Body of pancreas (tissue), 4 donors: ENCODE data around the gene BIRC5. TPM values are rescaled to one million over a fixed set of nuclear protein-coding genes. Genes with fewer than 3 reads are reported as not detected.
"Not testable (repeated sequence)": the region's sequence is repeated elsewhere in the genome, so short reads cannot be mapped to it uniquely, and the experiment has no call there.

ENCODE experiments used
- ATAC-seq: fragments of 150-250 bp; one replicate; pipeline ENCODE4 v1.9.1; 2016
- DNase-seq, 4 donors: peaks; one replicate each; pipeline ENCODE4 v3.0.0-alpha.2; 2019
- H3K27ac ChIP-seq, 4 donors: fragments of 200-600 bp; sonication (generic); 1 replicate in 3 of 4; 2 replicates in 1 of 4; pipeline versions ENCODE4 v1.5.1 to v1.6.1; 2016 to 2019; ENCODE audit warnings: mild to moderate bottlenecking in 1 of 4, mixed read lengths in 1 of 4, moderate library complexity in 1 of 4
- H3K27me3 ChIP-seq, 2 donors: fragments of 200-600 bp; sonication (generic); one replicate each; pipeline ENCODE4 v1.6.0; 2016; ENCODE audit warnings: mild to moderate bottlenecking in 1 of 2
- H3K36me3 ChIP-seq, 2 donors: fragments of 200-600 bp; sonication (generic); replicated peaks in 1 of 2; 2 replicates each; pipeline ENCODE4 v1.5.1; 2016; ENCODE audit warnings: low read depth in 2 of 2; ENCODE audit not compliant: insufficient read depth in 1 of 2
- H3K4me1 ChIP-seq: fragments of 200-600 bp; sonication (generic); one replicate; pipeline ENCODE4 v1.6.0; 2016
- H3K4me3 ChIP-seq, 2 donors: fragments of 200-600 bp; sonication (generic); 1 replicate in 1 of 2; 2 replicates in 1 of 2; pipeline ENCODE4 v1.5.1; 2016 to 2019
- H3K9me3 ChIP-seq, 3 donors: fragments of 200-600 bp; sonication (generic); 1 replicate in 2 of 3; 2 replicates in 1 of 3; pipeline ENCODE4 v1.5.1; 2016
- POLR2A ChIP-seq, 3 donors: fragments of 450-650 bp; IDR thresholded peaks; one replicate each; pipeline ENCODE4 v1.6.1; 2016; ENCODE audit warnings: antibody characterized with exemption in 3 of 3, mild to moderate bottlenecking in 2 of 3
- WGBS, 2 donors: methylation state at CpG; one replicate each; pipeline ENCODE4 v1.1.5; 2017; 5-methylcytosine and 5-hydroxymethylcytosine counted together
- intact Hi-C: fragments of 100-400 bp; cut with DNase I; formaldehyde crosslinking; loops from one replicate; pipeline ENCODE4 v1.15.1; 2023
- total RNA-seq, 2 donors: library from RNA; depleted of rRNA; stranded (reverse); fragments of >200 nt; gene quantifications; one replicate each; pipeline ENCODE4 v1.1.0, GENCODE V29; 2016
- TF ChIP-seq, protein P1 (sequence below), 7 experiments: fragments of 450-650 bp in 4 of 7; fragments of 200-600 bp in 3 of 7; sonication (generic) in 3 of 7; IDR thresholded peaks; one replicate each; pipeline ENCODE4 v1.5.1; 2016 to 2019; ENCODE audit warnings: antibody characterized with exemption in 7 of 7

The BIRC5 gene
- total RNA-seq, 2 donors from 2014 or later = not detected

DNA sequence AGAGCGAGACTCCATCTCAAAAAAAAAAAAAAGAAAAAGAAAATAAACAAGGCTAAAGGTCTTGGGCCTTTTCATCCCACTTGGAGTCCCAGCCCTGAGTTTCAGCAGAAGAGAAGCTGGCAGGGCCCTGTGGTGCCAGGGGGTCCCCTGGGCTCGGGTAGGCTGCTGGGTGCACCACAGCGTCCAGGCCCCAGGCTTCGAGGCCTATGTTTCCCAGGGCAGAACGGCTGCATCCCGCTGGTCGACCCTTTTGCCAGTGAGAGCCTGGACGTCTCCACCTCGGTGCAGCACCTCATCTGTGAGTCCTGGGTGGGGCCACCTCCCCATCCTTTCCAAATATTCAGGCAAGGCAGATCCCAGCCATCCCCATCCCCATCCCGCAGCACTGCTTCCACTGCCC is 19.6 kb downstream of the BIRC5 start:
- intact Hi-C loops = no loop called here

DNA sequence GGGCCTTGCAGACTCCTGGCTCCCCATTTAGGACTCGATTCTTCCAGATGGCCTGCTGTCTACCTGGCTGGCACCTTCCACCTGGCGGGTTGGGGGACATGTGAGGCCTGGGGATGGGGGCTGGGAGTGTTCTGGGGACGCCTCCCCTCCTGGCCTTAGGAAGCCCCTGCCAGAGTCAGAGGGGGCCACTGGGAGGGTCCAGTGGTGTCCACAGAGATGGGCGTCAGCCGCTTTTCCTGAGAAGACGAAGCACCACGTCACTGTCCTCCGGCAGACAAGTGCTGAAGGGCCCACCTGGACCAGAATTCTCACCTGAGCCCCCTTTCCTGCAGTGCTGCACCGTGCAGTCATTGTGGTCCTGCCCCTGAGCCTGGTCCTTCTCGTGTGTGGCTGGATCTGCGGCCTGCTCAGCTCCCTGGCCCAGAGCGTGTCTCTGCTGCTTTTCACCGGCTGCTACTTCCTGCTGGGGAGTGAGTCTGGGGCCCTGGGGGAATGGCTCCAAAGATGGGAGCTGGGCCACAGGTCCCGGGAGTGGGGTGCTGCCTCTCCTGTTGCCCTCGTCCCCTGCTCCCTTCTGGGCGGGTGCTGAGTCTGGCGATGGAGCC is 20.3 kb downstream of the BIRC5 start:
- no peaks in the 10 kb centered on the region for H3K36me3 ChIP-seq
- no peak for DNase-seq
- no peak for ATAC-seq
- peaks cover 3 to 17% of the 10 kb centered on the region in 2 donors for H3K27me3 ChIP-seq
- no peaks in the 10 kb centered on the region for H3K4me1 ChIP-seq
- 78 to 100% methylated on average over 4 to 17 of the region's 17 CpGs for WGBS, 2 donors
- no peak for TF ChIP-seq POLR2A (IDR thresholded peaks at IDR 0.05)
- TF ChIP-seq, protein P1, sequence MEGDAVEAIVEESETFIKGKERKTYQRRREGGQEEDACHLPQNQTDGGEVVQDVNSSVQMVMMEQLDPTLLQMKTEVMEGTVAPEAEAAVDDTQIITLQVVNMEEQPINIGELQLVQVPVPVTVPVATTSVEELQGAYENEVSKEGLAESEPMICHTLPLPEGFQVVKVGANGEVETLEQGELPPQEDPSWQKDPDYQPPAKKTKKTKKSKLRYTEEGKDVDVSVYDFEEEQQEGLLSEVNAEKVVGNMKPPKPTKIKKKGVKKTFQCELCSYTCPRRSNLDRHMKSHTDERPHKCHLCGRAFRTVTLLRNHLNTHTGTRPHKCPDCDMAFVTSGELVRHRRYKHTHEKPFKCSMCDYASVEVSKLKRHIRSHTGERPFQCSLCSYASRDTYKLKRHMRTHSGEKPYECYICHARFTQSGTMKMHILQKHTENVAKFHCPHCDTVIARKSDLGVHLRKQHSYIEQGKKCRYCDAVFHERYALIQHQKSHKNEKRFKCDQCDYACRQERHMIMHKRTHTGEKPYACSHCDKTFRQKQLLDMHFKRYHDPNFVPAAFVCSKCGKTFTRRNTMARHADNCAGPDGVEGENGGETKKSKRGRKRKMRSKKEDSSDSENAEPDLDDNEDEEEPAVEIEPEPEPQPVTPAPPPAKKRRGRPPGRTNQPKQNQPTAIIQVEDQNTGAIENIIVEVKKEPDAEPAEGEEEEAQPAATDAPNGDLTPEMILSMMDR (IDR thresholded peaks at IDR 0.05) = no peak
- no peak overlapping the region for H3K27ac ChIP-seq
- no peaks in the 10 kb centered on the region for H3K9me3 ChIP-seq
- intact Hi-C loops = no loop called here
- H3K4me3 ChIP-seq = no peak overlapping the region

More for the DNA sequence above, 19.6 kb downstream of the BIRC5 start:
- ATAC-seq (no peak), DNase-seq (no peak)
- TF ChIP-seq, protein P1 (IDR thresholded peaks at IDR 0.05) = no peak
- TF ChIP-seq POLR2A (IDR thresholded peaks at IDR 0.05) = no peak
- 75 to 85% methylated on average over 5 to 9 of the region's 10 CpGs for WGBS, 2 donors
- no peaks in the 10 kb centered on the region for H3K4me1 ChIP-seq
- H3K27ac ChIP-seq = no peak overlapping the region
- no peaks in the 10 kb centered on the region for H3K9me3 ChIP-seq
- peaks cover 3 to 17% of the 10 kb centered on the region in 2 donors for H3K27me3 ChIP-seq
- H3K4me3 ChIP-seq = no peak overlapping the region
- no peaks in the 10 kb centered on the region for H3K36me3 ChIP-seq

DNA sequence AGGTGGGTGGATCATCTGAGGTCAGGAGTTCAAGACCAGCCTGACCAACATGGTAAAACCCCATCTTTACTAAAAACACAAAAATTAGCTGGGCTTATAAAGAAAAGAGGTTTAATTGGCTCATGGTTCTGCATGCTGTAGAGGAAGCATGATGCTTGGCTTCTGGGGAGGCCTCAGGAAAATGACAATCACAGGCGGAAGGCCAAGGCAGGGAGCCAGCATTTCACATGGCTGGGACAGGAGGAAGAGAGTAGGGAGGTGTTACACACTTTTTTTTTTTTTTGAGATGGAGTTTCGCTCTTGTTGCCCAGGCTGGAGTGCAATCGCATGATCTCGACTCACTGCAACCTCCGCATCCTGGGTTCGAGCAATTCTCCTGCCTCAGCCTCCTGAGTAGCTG is 21.0 kb downstream of the BIRC5 start:
- H3K4me3 ChIP-seq, intact Hi-C loops, H3K9me3 ChIP-seq, H3K4me1 ChIP-seq, H3K36me3 ChIP-seq, ATAC-seq, H3K27ac ChIP-seq: not testable (repeated sequence)
- peaks cover 3 to 17% of the 10 kb centered on the region in 2 donors for H3K27me3 ChIP-seq
- 81 to 88% methylated on average over 6 of the region's 6 CpGs for WGBS, 2 donors
- DNase-seq = peak in 1 of 4 donors; percentile 16

DNA sequence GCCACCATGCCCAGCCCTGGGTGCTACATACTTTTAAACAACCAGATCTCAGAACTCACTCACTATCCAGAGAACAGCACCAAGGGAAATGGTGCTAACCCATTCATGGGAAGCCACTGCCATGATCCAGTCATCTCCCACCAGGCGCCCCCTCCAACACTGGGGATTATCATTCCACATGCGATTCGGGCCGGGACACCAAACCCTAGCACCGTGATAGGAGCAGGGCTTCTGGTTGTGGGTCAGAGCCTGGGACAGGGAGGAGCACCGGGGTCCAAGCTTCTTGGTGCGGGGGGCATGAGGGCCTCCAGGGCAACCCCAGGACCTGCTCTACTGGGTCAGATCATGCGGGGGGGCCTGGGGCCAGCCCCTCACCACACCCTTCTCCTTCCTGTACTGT is 21.8 kb downstream of the BIRC5 start:
- Histone ChIP-seq H3K4me1 (no peaks in the 10 kb centered on the region), H3K27me3 (peaks cover 3 to 15% of the 10 kb centered on the region in 2 donors), H3K27ac (no peak overlapping the region), H3K4me3 (no peak overlapping the region), H3K9me3 (no peaks in the 10 kb centered on the region), H3K36me3 (no peaks in the 10 kb centered on the region)
- intact Hi-C loops = no loop called here
- no peak for ATAC-seq
- TF ChIP-seq POLR2A (IDR thresholded peaks at IDR 0.05) = no peak
- TF ChIP-seq, protein P1 (IDR thresholded peaks at IDR 0.05) = no peak
- 82 to 100% methylated on average over 1 to 8 of the region's 8 CpGs for WGBS, 2 donors
- no peak for DNase-seq

DNA sequence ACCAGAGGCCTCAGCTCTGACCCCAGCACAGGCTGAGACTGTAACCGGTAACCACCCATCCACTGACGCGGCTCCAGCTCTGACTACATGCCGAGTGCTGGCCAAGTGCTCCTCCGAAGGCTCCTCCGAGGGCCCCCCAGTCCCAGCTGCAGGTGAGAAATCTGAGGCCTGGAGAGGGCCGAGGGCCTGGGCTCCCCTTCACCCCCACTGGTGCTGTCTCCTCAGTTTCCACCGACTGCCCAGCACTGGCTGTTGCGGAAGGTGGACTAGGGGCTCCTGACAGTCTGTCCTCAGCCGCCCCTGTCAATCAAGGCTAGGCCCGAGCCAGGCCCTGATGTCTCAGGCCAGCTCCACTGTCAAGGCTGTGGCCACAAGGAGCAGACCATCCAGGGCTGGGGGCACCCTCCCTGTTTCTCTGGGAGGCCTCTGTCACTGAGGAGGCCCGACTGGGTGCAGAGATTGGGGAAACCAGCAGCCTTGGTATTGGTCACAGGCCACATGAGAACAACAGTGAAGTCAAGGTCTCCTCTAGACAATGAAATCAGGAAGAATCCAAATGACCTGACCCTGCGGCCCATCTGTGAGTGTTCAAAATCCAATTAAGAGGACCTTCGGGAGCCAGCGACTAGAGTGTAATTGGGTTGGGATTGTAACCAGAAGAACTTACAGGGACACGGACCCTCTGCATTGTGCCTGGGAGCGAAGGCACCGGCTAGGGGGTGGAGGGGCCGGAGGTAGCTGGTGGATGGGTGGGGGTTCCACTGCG is 22.5 kb downstream of the BIRC5 start:
- Histone ChIP-seq H3K4me1 (no peaks in the 10 kb centered on the region), H3K4me3 (no peak overlapping the region), H3K9me3 (no peaks in the 10 kb centered on the region), H3K36me3 (no peaks in the 10 kb centered on the region), H3K27ac (no peak overlapping the region), H3K27me3 (peaks cover 0 to 8% of the 10 kb centered on the region in 2 donors)
- 90 to 96% methylated on average over 8 to 17 of the region's 20 CpGs for WGBS, 2 donors
- TF ChIP-seq POLR2A (IDR thresholded peaks at IDR 0.05) = no peak
- TF ChIP-seq, protein P1 (IDR thresholded peaks at IDR 0.05) = no peak
- intact Hi-C loops = no loop called here
- no peak for DNase-seq
- no peak for ATAC-seq
